Calu3 (cell line): Measurements from ENCODE around the gene FCGBP. TPM values are rescaled to one million over a fixed set of nuclear protein-coding genes. Genes with fewer than 3 reads are reported as not detected.

Experiments
- BruUV-seq: library from RNA; stranded (reverse); fragments of 400-500 nt; replicated peaks from 2 replicates; lab custom pipeline; 2021; lab: Mats Ljungman, UMichigan
- CTCF ChIA-PET: fragments of 300-600 bp; sonication (Branson Sonifier 250); formaldehyde crosslinking; loops from one replicate; lab custom pipeline; 2022; ENCODE audit warnings: antibody characterized with exemption; lab: Charles Lee
- DNase-seq: peaks from one replicate; pipeline ENCODE4 v3.0.0; 2022
- H3K27ac Mint-ChIP-seq: one replicate; pipeline ENCODE4 v1.8.0; 2022; ENCODE audit warnings: mixed read lengths; ENCODE audit not compliant: unreplicated experiment
- H3K27me3 Mint-ChIP-seq: one replicate; pipeline ENCODE4 v1.8.0; 2022; ENCODE audit warnings: mixed read lengths; ENCODE audit not compliant: unreplicated experiment
- H3K36me3 Mint-ChIP-seq: one replicate; pipeline ENCODE4 v1.8.0; 2022; ENCODE audit warnings: mild to moderate bottlenecking, moderate library complexity, mixed read lengths; ENCODE audit not compliant: insufficient read depth, unreplicated experiment
- H3K4me1 Mint-ChIP-seq: one replicate; pipeline ENCODE4 v1.8.0; 2022; ENCODE audit warnings: mild to moderate bottlenecking, low read depth, mixed read lengths; ENCODE audit not compliant: unreplicated experiment
- H3K4me3 Mint-ChIP-seq: one replicate; pipeline ENCODE4 v1.8.0; 2022; ENCODE audit warnings: mild to moderate bottlenecking, low read depth, moderate library complexity, mixed read lengths; ENCODE audit not compliant: unreplicated experiment
- H3K9me3 Mint-ChIP-seq: one replicate; pipeline ENCODE4 v1.8.0; 2022; ENCODE audit warnings: low read depth, mixed read lengths; ENCODE audit not compliant: unreplicated experiment
- CTCF ChIP-seq: fragments of 200-600 bp; IDR thresholded peaks from one replicate; pipeline ENCODE4 v1.8.0; 2022; ENCODE audit warnings: antibody characterized with exemption; ENCODE audit not compliant: unreplicated experiment
- intact Hi-C: fragments of 100-400 bp; cut with micrococcal nuclease; formaldehyde crosslinking; loops from one replicate; pipeline ENCODE4 v1.10.0; 2022; ENCODE audit not compliant: unreplicated experiment
- total RNA-seq: library from RNA; stranded (reverse); gene quantifications from 2 replicates; pipeline ENCODE4 v1.2.3, GENCODE V29; 2022

FCGBP gene
- total RNA-seq, 1 experiment from 2014 or later = 3.7 TPM

GRCh38 chr19:39942366-39942730 lies 7.9 kb upstream of the FCGBP start:
- Mint-ChIP-seq H3K4me1 (peaks cover 80% of the 10 kb centered on the region), H3K27ac (peak overlapping the region; percentile 96), H3K4me3 (peak overlapping the region; percentile 51), H3K9me3 (peaks cover 4% of the 10 kb centered on the region), H3K27me3 (no peaks in the 10 kb centered on the region), H3K36me3 (peaks cover 24% of the 10 kb centered on the region)
- CTCF ChIA-PET = interaction anchor here (0.5 to 3.3 kb wide), 4 partner anchors 9 to 345 kb away, joined by 3 to 29 read pairs (median 6); partner anchors contain the start of gene PSMC4
- no peak for DNase-seq
- TF ChIP-seq CTCF = no peak
- TSS peak; percentile 90 for BruUV-seq
- intact Hi-C loops = loop anchor here (5.0 kb wide), 1 partner anchor 35 kb away; no protein-coding TSS in a partner anchor

GRCh38 chr19:39941615-39942365 lies 7.4 kb upstream of the FCGBP start:
- intact Hi-C loops = loop anchor here (5.0 kb wide), 1 partner anchor 34 kb away; no protein-coding TSS in a partner anchor
- CTCF ChIA-PET = interaction anchor here (0.7 to 3.3 kb wide), 4 partner anchors 8 to 1132 kb away, joined by 3 to 29 read pairs (median 4); partner anchors contain the start of gene PSMC4
- peaks cover 4% of the 10 kb centered on the region for H3K9me3 Mint-ChIP-seq
- H3K27me3 Mint-ChIP-seq = no peaks in the 10 kb centered on the region
- DNase-seq = peak; percentile 74
- H3K36me3 Mint-ChIP-seq = peaks cover 23% of the 10 kb centered on the region
- peaks cover 83% of the 10 kb centered on the region for H3K4me1 Mint-ChIP-seq
- peak overlapping the region; percentile 96 for H3K27ac Mint-ChIP-seq
- no TSS peak for BruUV-seq
- no peak for TF ChIP-seq CTCF
- peak overlapping the region; percentile 51 for H3K4me3 Mint-ChIP-seq

- TF ChIP-seq CTCF = no peak
- Mint-ChIP-seq H3K4me1 (peaks cover 85% of the 10 kb centered on the region), H3K27me3 (no peaks in the 10 kb centered on the region), H3K36me3 (peaks cover 17% of the 10 kb centered on the region), H3K9me3 (peaks cover 4% of the 10 kb centered on the region), H3K4me3 (peak overlapping the region; percentile 51), H3K27ac (peak overlapping the region; percentile 96)
- no peak for DNase-seq
- no TSS peak for BruUV-seq
- CTCF ChIA-PET = interaction anchor here (3.3 kb wide), 1 partner anchor 29 kb away, joined by 29 read pairs; the partner anchor contains the start of gene PSMC4
- intact Hi-C loops = loop anchor here (5.0 kb wide), 1 partner anchor 34 kb away; no protein-coding TSS in a partner anchor
Measured at GRCh38 chr19:39941151-39941550, 6.7 kb upstream of the FCGBP start.

GRCh38 chr19:39940221-39940833 lies 5.9 kb upstream of the FCGBP start:
- intact Hi-C loops = loop anchor here (5.0 kb wide), 1 partner anchor 33 kb away; no protein-coding TSS in a partner anchor
- Mint-ChIP-seq H3K4me1 (peaks cover 92% of the 10 kb centered on the region), H3K4me3 (no peak overlapping the region), H3K9me3 (peaks cover 4% of the 10 kb centered on the region), H3K36me3 (peaks cover 21% of the 10 kb centered on the region), H3K27ac (peak overlapping the region; percentile 96), H3K27me3 (no peaks in the 10 kb centered on the region)
- no TSS peak for BruUV-seq
- TF ChIP-seq CTCF = no peak
- CTCF ChIA-PET = interaction anchor here (0.7 to 3.3 kb wide), 2 partner anchors 30 to 503 kb away, joined by 5 to 29 read pairs; partner anchors contain the start of gene PSMC4
- no peak for DNase-seq
